HepG2 (cell line): ENCODE data around the gene PLA2R1. TPM values are rescaled to one million over a fixed set of nuclear protein-coding genes. Genes with fewer than 3 reads are reported as not detected.

Source experiments
- AHR ChIP-seq: IDR thresholded peaks from 2 replicates; pipeline ENCODE4 v1.6.1; 2018; ENCODE audit warnings: missing genetic modification reagents, missing compliant biosample characterization
- CBFB ChIP-seq: sonication (generic); formaldehyde crosslinking; IDR thresholded peaks from 2 replicates; pipeline ENCODE4 v1.4.0; 2020; ENCODE audit warnings: missing genetic modification reagents
- ELK4 ChIP-seq: sonication (generic); formaldehyde crosslinking; IDR thresholded peaks from 2 replicates; pipeline ENCODE4 v1.9.0; 2021; ENCODE audit warnings: missing genetic modification reagents, borderline replicate concordance
- MTF1 ChIP-seq: sonication (generic); formaldehyde crosslinking; IDR thresholded peaks from 2 replicates; pipeline ENCODE4 v1.5.0; 2020; ENCODE audit warnings: missing genetic modification reagents
- NR2F2 ChIP-seq: IDR thresholded peaks from 2 replicates; pipeline ENCODE4 v1.6.1; 2012; ENCODE audit warnings: low read depth, inconsistent platforms, borderline replicate concordance
- PBX2 ChIP-seq: IDR thresholded peaks from 2 replicates; pipeline ENCODE4 v1.6.1; 2016; ENCODE audit warnings: control low read depth
- PHB2 ChIP-seq: fragments of 450-650 bp; IDR thresholded peaks from 2 replicates; pipeline ENCODE4 v1.6.1; 2018; ENCODE audit not compliant: partially characterized antibody
- RELA ChIP-seq: sonication (generic); formaldehyde crosslinking; IDR thresholded peaks from 2 replicates; pipeline ENCODE4 v1.4.0; 2020; ENCODE audit warnings: missing genetic modification reagents
- SAFB2 ChIP-seq: sonication (generic); formaldehyde crosslinking; IDR thresholded peaks from 2 replicates; pipeline ENCODE4 v1.5.1; 2020; ENCODE audit warnings: missing genetic modification reagents, low read depth, mild to moderate bottlenecking, borderline replicate concordance
- SALL1 ChIP-seq: sonication (generic); formaldehyde crosslinking; IDR thresholded peaks from 2 replicates; pipeline ENCODE4 v1.8.0; 2022; ENCODE audit warnings: mild to moderate bottlenecking, missing genetic modification reagents
- SRSF1 ChIP-seq: fragments of 200-400 bp; formaldehyde crosslinking; optimal IDR thresholded peaks from 2 replicates; pipeline ENCODE3; 2017; ENCODE audit warnings: mild to moderate bottlenecking, low read depth, low read length, moderate library complexity
- ZBTB34 ChIP-seq: sonication (generic); formaldehyde crosslinking; IDR thresholded peaks from 2 replicates; pipeline ENCODE4 v1.8.0; 2022; ENCODE audit warnings: mild to moderate bottlenecking, missing genetic modification reagents
- ZBTB4 ChIP-seq: sonication (generic); formaldehyde crosslinking; IDR thresholded peaks from 2 replicates; pipeline ENCODE4 v1.4.0; 2020; ENCODE audit warnings: missing genetic modification reagents, mild to moderate bottlenecking, borderline replicate concordance
- ZBTB7B ChIP-seq: sonication (generic); formaldehyde crosslinking; IDR thresholded peaks from 2 replicates; pipeline ENCODE4 v1.4.0; 2020; ENCODE audit warnings: missing genetic modification reagents
- ZNF17 ChIP-seq: sonication (generic); formaldehyde crosslinking; IDR thresholded peaks from 2 replicates; pipeline ENCODE4 v1.5.0; 2020; ENCODE audit warnings: mild to moderate bottlenecking, missing genetic modification reagents
- ZNF34 ChIP-seq: sonication (generic); formaldehyde crosslinking; IDR thresholded peaks from 2 replicates; pipeline ENCODE4 v1.4.0; 2020; ENCODE audit warnings: mild to moderate bottlenecking, missing genetic modification reagents, borderline replicate concordance
- ZNF530 ChIP-seq: sonication (generic); formaldehyde crosslinking; IDR thresholded peaks from 2 replicates; pipeline ENCODE4 v1.5.0; 2020; ENCODE audit warnings: low read depth, mild to moderate bottlenecking, missing genetic modification reagents
- ZNF619 ChIP-seq: sonication (generic); formaldehyde crosslinking; IDR thresholded peaks from 2 replicates; pipeline ENCODE4 v1.4.0; 2020; ENCODE audit warnings: mild to moderate bottlenecking, missing genetic modification reagents
- ZNF772 ChIP-seq: sonication (generic); formaldehyde crosslinking; IDR thresholded peaks from 2 replicates; pipeline ENCODE4 v1.5.0; 2020; ENCODE audit warnings: mild to moderate bottlenecking, missing genetic modification reagents
- polyA plus RNA-seq, 8 experiments: library from polyadenylated mRNA; depleted of rRNA in 3 of 8; stranded (reverse) in 7 of 8; unstranded in 1 of 8; fragments of >200 nt; fragmentation: Illumina TruSeq in 4 of 8; extraction: Trizol in 4 of 8; gene quantifications; 2 replicates each; pipeline versions ENCODE4 v1.2.1 to v1.2.3, GENCODE V29; 2011 to 2016; ENCODE audit warnings: low read depth in 4 of 8, missing spikeins in 1 of 8, mixed read lengths in 1 of 8; ENCODE audit not compliant: insufficient read depth in 1 of 8
- total RNA-seq, 5 experiments: library from RNA; depleted of rRNA; stranded (reverse); fragments of >200 nt; fragmentation: Illumina TruSeq; extraction: Trizol; gene quantifications; 2 replicates each; pipeline ENCODE4 v1.2.3, GENCODE V29; 2016; ENCODE audit warnings: low read depth in 1 of 5
- TF ChIP-seq, protein P1 (sequence below): sonication (generic); formaldehyde crosslinking; IDR thresholded peaks from 2 replicates; pipeline ENCODE4 v1.5.0; 2020; ENCODE audit warnings: missing genetic modification reagents, mild to moderate bottlenecking, borderline replicate concordance
- TF ChIP-seq, protein P2 (sequence below): sonication (generic); formaldehyde crosslinking; IDR thresholded peaks from 2 replicates; pipeline ENCODE4 v1.4.0; 2020; ENCODE audit warnings: mild to moderate bottlenecking, missing genetic modification reagents

PLA2R1 gene
- total and polyA plus RNA-seq, 2 of the 13 experiments (the other 11 are each of a cell fraction or from before 2014, with no cell fraction given): not detected

DNA sequence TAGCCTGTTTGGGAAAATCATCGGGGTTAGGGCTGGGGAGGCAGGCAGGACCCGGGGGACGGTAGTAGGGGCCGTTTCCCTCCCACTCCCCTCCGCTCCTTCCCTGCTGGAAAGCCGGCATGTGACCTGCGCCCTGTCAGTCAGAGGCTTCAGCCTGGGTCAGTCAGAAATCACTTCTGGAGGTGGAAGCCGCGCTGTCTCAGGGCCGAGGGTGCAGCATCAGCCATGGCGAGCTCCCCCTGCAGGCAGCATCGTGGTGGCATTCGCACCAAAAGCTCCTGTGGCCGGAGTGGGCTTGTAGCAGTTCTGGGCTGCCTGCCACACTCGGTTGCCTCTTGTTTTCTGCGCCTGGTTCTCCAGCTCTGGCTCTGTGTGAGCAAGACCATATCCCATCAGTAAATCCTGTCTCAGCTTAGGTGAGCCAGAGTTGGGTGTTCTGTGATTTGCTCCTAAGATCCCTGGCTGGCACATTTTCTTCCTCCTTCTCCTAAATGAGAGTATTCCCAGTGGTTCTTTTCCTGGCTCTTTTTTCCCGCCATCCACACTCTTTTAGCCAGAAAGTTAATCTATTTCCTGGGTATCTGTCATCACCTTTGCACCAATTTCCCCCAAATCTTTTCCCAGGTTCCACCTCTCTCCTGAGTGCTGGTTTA, 140.5 kb downstream of the PLA2R1 start (continued):
- TF ChIP-seq PHB2 (no peak), ZBTB34 (no peak), ELK4 (CRISPR knock-in tag) (no peak), MTF1 (CRISPR knock-in tag) (no peak), NR2F2 (no peak), PBX2 (CRISPR knock-in tag) (peak; percentile 51; the same call in 1 of the 2 replicates), SAFB2 (CRISPR knock-in tag) (no peak), CBFB (CRISPR knock-in tag) (no peak), ZBTB7B (CRISPR knock-in tag) (peak; percentile 56; the same call in 1 of the 2 replicates), SALL1 (CRISPR knock-in tag) (peak; percentile 58; the same call in 1 of the 2 replicates), AHR (CRISPR knock-in tag) (peak; percentile 72; the same call in 1 of the 2 replicates), ZNF530 (CRISPR knock-in tag) (no peak), SRSF1 (no peak), ZNF34 (CRISPR knock-in tag) (no peak; the same call in 1 of the 2 replicates), ZNF17 (CRISPR knock-in tag) (no peak), ZNF619 (CRISPR knock-in tag) (no peak), ZNF772 (CRISPR knock-in tag) (0 out of 2 replicates have a peak, but pooled peaks have one; percentile 42), ZBTB4 (CRISPR knock-in tag) (no peak), RELA (no peak)
- TF ChIP-seq, protein P1, sequence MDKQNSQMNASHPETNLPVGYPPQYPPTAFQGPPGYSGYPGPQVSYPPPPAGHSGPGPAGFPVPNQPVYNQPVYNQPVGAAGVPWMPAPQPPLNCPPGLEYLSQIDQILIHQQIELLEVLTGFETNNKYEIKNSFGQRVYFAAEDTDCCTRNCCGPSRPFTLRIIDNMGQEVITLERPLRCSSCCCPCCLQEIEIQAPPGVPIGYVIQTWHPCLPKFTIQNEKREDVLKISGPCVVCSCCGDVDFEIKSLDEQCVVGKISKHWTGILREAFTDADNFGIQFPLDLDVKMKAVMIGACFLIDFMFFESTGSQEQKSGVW: no peak
- TF ChIP-seq, protein P2, sequence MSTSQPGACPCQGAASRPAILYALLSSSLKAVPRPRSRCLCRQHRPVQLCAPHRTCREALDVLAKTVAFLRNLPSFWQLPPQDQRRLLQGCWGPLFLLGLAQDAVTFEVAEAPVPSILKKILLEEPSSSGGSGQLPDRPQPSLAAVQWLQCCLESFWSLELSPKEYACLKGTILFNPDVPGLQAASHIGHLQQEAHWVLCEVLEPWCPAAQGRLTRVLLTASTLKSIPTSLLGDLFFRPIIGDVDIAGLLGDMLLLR (CRISPR knock-in tag): no peak; the same call in 1 of the 2 replicates
